ENCODE results near the gene OTOF.
"Not testable (repeated sequence)": the region's sequence is repeated elsewhere in the genome, so short reads cannot be mapped to it uniquely, and the experiment has no call there.

Gene OTOF

DNA sequence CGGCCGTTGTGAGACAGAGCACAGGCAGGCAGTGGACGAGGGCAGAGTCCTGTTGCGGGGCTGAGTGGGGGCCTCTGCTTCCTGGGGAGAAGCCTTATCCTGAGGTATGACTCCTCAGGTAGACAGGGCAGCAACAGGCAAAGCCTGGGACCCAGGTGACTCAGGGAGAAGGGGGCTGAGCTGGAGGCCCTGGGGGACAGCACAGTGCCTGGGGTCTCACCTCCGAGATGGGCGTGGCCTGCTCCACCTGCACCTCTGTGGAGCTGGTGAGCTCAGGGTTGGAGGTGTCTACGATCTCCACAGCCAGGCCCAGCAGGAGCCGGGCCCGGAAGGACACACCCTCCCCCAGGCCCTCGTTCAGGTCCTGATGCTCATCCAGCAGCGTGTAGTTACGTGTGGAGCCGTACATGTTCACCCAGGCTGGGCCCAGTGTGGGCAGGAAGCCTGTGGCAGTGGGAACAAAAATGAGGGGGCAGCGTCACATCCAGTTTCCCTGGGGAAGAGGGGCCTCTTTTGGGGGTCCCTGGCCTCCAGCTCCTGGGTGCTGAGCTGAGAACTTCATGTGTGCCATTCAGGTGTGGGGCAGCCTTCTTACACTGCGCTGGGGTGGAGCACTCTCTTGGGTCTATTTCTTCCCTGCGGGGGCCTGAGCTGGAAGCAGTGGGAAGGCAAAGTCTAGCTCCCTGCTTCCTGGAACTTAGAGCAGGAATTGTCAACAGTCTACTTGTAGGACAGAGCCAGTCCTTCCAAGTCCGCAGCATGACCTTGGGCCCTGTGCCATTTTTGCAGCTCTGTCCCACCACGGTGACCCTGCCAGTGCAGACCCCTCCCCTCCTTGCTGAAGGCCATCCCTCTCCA lies 2.9 kb upstream of the OTOF start:
- DNase-seq (ENCODE audit: low read depth in 3 of 3) = no peak

DNA sequence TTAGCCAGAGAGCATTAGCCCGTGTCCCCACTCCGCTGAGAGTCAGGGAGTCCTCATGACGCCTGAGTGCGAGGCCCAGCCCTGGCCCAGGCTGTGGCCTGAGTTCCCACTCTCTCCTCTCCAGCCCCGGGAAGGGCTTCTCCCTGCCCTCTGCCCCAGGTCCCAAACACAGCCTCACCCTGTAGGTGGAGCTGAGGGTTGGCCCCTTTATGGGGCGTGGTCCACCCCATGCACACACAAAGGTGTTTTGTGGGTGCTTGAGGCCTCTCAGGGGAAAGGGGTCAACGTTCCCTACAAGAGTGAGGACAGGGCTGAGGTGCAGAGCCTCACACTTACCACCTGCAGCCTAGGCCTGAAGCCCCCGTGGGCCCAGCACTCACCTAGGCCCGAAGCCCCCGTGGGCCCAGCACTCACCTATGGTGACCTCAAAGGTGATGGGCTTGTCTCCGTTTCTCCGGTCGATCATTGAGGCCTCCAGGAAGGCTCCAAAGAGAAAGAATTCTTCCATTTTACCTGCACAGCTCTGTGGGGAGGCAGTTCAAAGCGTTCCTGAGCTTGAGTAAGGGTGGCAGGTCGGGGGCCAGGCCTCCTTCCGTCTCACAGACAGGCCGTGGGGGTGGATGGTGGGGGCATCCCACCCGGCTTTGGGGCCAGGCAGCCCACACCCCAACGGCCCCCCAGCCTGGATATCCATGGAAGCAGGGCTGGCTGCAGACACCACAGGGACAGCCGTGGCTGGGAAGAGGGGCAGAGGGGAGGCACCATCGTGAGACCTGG lies 2.1 kb upstream of the OTOF start:
- DNase-seq (ENCODE audit: low read depth in 3 of 3) = no peak

GRCh38 chr2:26479131-26479788 lies 1.3 kb upstream of the OTOF start:
- DNase-seq (ENCODE audit: low read depth in 3 of 3) = no peak

GRCh38 chr2:26478366-26478765 lies 442 bp upstream of the OTOF start:
- DNase-seq (ENCODE audit: low read depth in 3 of 3) = no peak

GRCh38 chr2:26477126-26477910 lies 606 bp downstream of the OTOF start:
- DNase-seq (ENCODE audit: low read depth in 3 of 3) = no peak

- no peak for DNase-seq (ENCODE audit: low read depth in 3 of 3)
These were observed 2.0 kb downstream of the OTOF start for GRCh38 chr2:26475832-26476501.

- DNase-seq (ENCODE audit: low read depth in 3 of 3) = no peak
These were observed 2.9 kb downstream of the OTOF start for GRCh38 chr2:26475037-26475436.

- DNase-seq (ENCODE audit: low read depth in 3 of 3) = no peak
These were observed 3.6 kb downstream of the OTOF start for GRCh38 chr2:26474261-26474785.

DNA sequence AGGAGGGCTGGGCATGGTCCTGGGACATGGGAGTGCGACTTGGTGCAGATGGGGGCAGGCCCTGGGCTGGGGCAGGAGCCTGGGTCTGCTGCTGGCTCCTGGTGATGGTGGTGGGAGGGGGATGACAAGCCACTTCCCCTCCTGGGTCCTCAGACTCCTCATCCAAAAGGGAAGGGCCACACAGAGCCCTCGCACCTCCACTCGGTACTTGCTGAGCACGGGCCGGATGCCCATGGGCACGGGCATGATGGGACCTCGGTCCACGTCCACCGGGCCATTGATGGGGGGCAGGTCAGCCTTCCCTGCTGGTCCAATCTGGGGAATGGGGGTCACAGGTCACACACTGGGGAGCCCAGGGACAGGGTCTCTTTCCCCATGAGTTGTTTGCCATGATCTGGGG lies 4.1 kb downstream of the OTOF start:
- no peak for DNase-seq (ENCODE audit: low read depth in 3 of 3)

DNA sequence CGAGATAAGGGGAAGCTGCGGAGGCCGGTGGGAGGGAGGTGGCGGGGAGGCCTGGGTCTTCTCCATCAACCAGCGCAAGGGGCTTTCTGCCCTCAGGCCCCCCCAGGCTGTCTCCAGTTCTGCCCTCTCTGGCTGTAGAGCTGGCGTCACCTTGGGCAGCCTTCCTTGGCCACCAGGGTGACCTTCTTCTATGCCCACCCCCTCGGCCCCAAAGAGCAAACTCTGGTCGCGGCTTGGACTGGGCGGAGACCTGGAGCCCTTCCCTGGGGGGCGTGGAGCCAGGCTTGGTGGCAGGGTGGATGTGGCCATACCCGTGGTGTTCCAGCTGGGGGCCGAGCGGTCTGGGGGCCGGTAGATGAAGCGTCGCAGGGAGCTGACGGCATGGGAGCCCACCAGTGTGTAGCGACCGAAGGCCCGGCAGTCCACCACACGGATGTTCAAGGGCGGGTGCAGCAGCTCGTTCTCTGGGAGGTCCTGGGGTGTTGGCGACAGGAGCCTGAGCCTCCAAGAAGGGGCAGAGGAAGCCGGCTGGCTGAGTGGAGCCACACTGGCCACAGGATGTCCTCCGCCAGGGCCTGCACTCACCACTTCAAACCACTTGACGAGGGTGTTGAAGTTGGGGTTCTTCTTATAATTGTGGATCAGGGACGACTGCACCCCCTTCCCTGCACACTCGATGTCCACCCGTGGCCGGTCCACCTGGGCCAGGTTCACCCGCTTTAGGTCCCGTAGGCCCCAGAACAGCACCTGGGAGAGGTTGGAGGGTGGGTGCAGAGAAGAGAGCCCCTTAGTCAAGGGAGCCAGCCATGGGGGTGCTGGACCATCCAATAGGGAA lies 4.9 kb downstream of the OTOF start:
- no peak for DNase-seq (ENCODE audit: low read depth in 3 of 3)

DNA sequence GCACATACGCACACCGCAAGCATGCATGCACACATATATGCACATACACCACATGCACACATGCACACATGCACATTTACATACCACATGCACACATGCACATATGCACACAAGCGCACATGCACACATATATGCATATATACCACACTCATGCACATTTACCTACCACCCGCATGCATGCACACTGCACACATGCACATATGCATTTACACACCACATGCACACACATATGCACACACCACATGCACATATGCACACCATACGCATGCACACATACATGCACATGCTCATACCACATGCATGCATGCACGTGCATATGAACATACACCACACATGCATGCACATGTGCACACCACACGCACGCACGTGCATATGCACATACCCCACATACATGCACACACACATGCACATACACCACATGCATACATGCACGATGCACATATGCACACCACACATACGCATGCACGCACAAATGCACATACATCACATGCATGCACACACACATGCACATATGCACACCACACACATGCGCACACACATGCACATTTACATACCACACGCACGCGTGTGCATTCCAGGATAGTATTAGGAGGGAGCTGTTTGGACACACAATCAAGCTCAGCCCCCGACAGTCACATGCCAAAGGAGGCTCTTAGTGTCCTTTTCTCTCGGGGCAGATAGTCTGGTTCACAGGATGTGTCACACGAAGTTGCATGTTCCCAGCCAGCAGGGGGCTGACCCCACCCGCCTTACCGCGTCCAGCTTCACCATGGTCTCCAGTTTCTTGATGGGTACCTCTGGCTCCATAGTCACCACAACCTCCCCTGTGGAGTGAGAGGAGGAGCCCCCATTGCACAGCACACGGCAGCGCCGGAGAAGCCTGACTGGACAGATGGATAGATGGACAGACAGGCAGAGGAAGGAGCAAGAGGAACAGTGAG lies 5.9 kb downstream of the OTOF start:
- no peak for DNase-seq (ENCODE audit: low read depth in 3 of 3)

DNA sequence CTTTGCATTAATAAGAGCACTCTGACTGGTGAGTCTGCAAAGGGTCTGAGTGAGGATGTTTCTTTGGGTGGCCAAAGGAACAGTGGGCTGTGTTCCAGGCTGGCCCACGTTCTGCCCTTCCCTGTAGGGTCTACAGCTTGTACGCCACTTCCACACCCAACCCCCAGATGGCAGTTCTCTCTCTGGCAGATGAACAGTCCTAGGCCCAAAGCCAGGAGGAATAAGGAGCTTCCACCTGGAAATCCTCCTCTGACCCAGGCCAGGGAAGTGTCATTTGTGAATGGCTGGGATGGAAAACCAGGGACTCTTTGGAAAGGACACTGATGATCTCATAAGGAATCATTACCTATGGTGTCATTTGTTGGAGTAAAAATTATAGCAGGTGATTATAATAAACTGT lies 6.6 kb downstream of the OTOF start:
- DNase-seq (ENCODE audit: low read depth in 3 of 3) = no peak

DNA sequence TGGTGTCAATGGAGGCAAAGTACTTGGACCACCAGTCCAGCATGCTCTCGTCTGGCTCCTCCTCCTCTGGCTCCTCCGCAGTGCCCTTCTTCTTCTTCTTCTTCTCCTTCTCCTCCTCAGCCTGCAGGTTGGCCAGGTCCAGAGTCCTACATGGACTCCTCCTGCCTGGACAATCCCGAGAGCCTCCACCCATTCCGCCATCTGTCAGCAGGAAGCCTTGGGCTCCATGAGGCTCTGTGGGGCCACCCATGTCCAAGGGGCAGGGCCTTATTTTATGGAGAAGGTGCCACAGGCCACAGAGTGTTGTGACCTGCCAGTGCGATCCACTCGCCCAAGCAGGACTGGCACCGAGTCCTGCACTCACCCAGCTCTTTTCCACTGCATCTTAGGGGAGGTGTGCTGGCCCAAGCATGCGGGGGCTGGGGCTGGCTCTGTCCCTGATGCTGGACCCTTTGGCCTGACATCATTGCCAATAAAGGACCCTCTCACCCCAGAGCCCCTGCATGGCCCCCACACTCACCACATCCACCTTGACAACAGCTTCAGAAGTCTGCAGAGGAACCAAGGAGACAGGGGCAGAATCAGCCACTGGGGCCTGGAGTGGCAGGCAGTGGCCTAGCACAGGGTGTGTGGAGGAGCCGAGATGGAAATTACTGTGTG lies 7.2 kb downstream of the OTOF start:
- DNase-seq (ENCODE audit: low read depth in 3 of 3) = no peak

DNA sequence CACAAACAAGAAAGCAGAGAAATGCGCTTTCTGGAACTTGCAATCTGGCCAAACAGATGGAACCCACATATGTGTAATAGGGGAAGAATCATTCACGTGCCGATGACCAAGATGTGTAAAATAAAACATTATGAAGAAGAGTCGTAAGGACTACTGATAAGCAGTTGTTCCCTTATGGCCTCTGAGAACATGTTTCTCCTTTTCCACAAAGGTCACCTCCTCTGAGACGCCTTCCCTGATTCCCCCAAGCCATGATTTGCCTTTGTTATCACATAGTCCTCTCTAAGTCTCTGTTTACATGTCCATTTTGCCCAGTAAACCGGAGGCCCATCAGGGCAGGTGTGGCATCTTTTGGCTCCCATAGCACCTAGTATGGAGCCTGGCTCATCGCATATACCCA lies 8.0 kb downstream of the OTOF start:
- no peak for DNase-seq (ENCODE audit: low read depth in 3 of 3)

DNA sequence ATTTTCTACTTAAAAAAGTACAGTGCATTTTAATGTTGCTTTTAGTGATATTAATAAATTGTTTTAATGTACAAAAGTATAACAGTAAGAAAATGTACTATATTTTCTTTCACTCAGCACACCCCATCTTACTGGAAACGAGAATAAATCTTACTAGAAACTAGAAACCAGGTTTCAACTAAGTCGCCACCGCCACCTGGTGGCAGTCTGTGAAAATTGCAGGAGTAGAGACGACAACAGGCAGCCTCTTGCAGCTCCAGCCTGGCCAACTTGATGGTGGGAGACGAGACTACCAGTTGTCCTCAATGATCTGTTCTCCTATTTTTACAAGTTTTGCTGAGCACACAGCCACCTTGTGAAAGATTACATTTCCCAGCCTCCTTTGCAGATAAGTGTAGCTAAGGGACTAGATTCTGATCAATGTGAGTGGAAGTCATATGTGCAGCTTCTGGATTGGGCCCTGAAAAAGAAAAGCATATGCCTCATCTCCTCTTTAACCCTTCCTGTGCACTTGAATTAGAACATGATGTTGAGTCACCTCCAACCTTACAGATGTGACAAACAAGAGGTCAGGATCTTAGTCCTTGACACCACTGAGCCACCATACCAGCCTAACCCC lies 8.7 kb downstream of the OTOF start:
- DNase-seq (ENCODE audit: low read depth in 3 of 3) = peak; percentile 27 to 73 (median 44)

DNA sequence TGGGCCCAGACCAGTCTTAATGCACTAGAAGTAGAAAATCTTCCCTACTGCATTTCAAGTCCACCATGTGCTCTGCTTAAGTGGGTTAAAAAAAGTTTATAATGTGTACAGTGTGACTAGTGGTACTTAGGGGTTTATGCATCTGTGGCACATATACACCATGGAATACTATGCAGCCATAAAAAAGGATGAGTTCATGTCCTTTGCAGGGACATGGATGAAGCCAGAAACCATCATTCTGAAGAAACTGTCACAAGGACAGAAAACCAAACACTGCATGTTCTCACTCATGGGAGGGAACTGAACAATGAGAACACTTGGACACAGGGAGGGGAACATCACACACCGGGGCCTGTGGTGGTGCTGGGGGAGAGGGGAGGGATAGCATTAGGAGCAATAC lies 9.4 kb downstream of the OTOF start:
- not testable (repeated sequence) for DNase-seq (ENCODE audit: low read depth in 3 of 3)

GRCh38 chr2:26466662-26467310 lies 11.1 kb downstream of the OTOF start:
- no peak for DNase-seq (ENCODE audit: low read depth in 3 of 3)

Data from stimulated activated CD4-positive, alpha-beta T cell treated with anti-CD3 and anti-CD28 coated beads, TNF-alpha, amount 100 ng/mL, for 24 hours (primary cell).